Measurements from ENCODE around the gene USH2A.

Gene USH2A

GRCh38 chr1:215660259-215660658 is 763.0 kb downstream of the USH2A start (continued):
- TF ChIP-seq REST (tag by site-specific recombination; IDR thresholded peaks at IDR 0.05), result no peak
- TF ChIP-seq ZNF561 (tag by site-specific recombination; IDR thresholded peaks at IDR 0.05; ENCODE audit: borderline replicate concordance), result no peak
- TF ChIP-seq MEIS1 (CRISPR knock-in tag; IDR thresholded peaks at IDR 0.05; ENCODE audit: borderline replicate concordance), result no peak
- no peak for TF ChIP-seq ZNF18 (tag by site-specific recombination; IDR thresholded peaks at IDR 0.05)
- no peak for TF ChIP-seq ZNF302 (tag by site-specific recombination; IDR thresholded peaks at IDR 0.05; ENCODE audit: low read depth)
- no peak for TF ChIP-seq ZNF184 (tag by site-specific recombination; IDR thresholded peaks at IDR 0.05)

GRCh38 chr1:215657047-215657446 is 766.2 kb downstream of the USH2A start:
- ChIA-PET POLR2A (no interaction called here), CTCF (interaction anchor here (0.9 kb wide), 1 partner anchor 53 kb away, joined by 3 read pairs; no protein-coding TSS in a partner anchor)
- no peak overlapping the region for H3K27ac ChIP-seq (ENCODE audit: extremely low read depth, low read depth, low read length)
- H3K36me3 ChIP-seq (ENCODE audit: control insufficient read depth in 2 of 2, insufficient read depth in 1 of 2, low read length in 2 of 2), result no peaks in the 10 kb centered on the region
- no peak overlapping the region for H3K4me3 ChIP-seq (ENCODE audit: low read depth, low read length)
- no peaks in the 10 kb centered on the region for H3K9me3 ChIP-seq (ENCODE audit: control insufficient read depth, insufficient read depth, low read depth, low read length)
- TF ChIP-seq ZNF423 (tag by site-specific recombination; IDR thresholded peaks at IDR 0.05) (no peak), ZNF302 (tag by site-specific recombination; IDR thresholded peaks at IDR 0.05; ENCODE audit: low read depth) (no peak), ZNF473 (tag by site-specific recombination; IDR thresholded peaks at IDR 0.05) (no peak), PBX3 (CRISPR knock-in tag; IDR thresholded peaks at IDR 0.05) (no peak), ZNF398 (tag by site-specific recombination; IDR thresholded peaks at IDR 0.05) (no peak)
- H3K4me1 ChIP-seq (ENCODE audit: control insufficient read depth, insufficient read depth, low read length), result no peaks in the 10 kb centered on the region

- ChIA-PET POLR2A (no interaction called here), CTCF (no interaction called here)
- H3K27ac ChIP-seq (ENCODE audit: extremely low read depth, low read depth, low read length), result no peak overlapping the region
- no peaks in the 10 kb centered on the region for H3K9me3 ChIP-seq (ENCODE audit: control insufficient read depth, insufficient read depth, low read depth, low read length)
- H3K36me3 ChIP-seq (ENCODE audit: control insufficient read depth in 2 of 2, insufficient read depth in 1 of 2, low read length in 2 of 2), result no peaks in the 10 kb centered on the region
- TF ChIP-seq ZNF362 (tag by site-specific recombination; IDR thresholded peaks at IDR 0.05) (no peak), ZNF544 (tag by site-specific recombination; IDR thresholded peaks at IDR 0.05) (no peak), ZNF311 (tag by site-specific recombination; IDR thresholded peaks at IDR 0.05; ENCODE audit: borderline replicate concordance) (no peak), ZNF48 (tag by site-specific recombination; IDR thresholded peaks at IDR 0.05) (no peak), ZNF571 (tag by site-specific recombination; IDR thresholded peaks at IDR 0.05) (no peak), SP2 (tag by site-specific recombination; IDR thresholded peaks at IDR 0.05) (no peak)
- no peak overlapping the region for H3K4me3 ChIP-seq (ENCODE audit: low read depth, low read length)
- no peaks in the 10 kb centered on the region for H3K4me1 ChIP-seq (ENCODE audit: control insufficient read depth, insufficient read depth, low read length)
Measured at GRCh38 chr1:215652371-215652770, 770.9 kb downstream of the USH2A start.

Data from HEK293 (cell line).